NCI-H345 (cell line): Measurements from ENCODE around the gene LSAMP.

ENCODE experiments used
- DNase-seq: peaks from one replicate; lab custom pipeline; 2025; lab: John Stamatoyannopoulos, UW

LSAMP gene

GRCh38 chr3:116429479-116430269 lies 15.6 kb downstream of the LSAMP start:
- DNase-seq = no peak

DNA sequence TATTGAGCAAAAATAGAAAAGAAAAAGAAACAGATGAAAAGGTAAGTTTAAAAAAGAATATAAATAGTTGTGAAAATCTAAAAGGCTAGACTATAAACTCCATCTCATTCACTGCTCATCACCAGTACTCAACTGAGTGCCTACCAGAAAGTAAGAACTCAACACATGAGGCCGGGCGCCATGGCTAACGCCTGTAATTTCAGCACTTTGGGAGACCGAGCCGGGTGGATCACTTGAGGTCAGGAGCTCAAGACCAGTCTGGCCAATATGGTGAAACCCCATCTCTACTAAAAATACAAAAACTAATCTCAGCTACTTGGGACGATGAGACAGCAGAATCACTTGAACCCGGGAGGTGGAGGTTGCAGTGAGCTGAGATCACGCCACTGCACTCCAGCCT lies 19.3 kb downstream of the LSAMP start:
- no peak for DNase-seq

DNA sequence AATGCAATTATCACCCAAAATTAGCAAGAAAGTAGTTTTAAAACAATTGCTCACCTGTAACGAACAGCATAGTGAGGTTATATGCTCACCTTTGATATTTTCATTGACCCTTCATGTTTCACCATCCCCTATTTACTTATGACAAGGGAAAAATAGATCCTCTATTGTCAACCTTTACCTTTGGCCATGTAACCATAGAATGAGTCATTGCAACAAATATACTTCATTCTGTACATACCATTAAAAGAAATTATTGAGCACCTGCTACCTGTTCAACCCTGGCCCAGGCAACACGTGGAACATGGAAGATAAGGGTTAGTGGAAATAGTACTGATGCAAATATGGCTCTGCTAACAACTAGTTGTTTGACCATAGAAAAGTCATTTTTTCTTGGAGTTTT lies 20.2 kb downstream of the LSAMP start:
- no peak for DNase-seq

GRCh38 chr3:116423945-116424344 lies 21.3 kb downstream of the LSAMP start:
- DNase-seq = peak; percentile 7

DNA sequence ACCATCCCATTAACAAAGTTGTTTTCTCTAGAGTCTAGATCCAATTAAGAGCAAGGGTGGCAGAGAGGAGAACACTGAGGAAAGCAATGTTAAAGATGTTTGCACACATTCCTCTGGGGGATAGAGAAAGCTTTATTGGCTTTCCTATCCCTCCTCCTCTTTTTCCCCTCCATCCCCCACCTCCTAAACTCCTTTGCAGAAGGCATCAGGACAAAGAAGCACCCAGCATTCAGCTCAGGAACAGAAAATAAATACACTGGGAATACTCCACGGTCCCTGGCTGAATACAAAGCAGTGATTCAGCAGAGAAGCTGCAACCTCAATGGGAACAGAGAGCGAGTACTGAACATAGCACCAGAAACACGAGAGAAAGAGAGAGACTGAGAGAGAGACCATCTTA lies 21.9 kb downstream of the LSAMP start:
- DNase-seq = peak; percentile 3

DNA sequence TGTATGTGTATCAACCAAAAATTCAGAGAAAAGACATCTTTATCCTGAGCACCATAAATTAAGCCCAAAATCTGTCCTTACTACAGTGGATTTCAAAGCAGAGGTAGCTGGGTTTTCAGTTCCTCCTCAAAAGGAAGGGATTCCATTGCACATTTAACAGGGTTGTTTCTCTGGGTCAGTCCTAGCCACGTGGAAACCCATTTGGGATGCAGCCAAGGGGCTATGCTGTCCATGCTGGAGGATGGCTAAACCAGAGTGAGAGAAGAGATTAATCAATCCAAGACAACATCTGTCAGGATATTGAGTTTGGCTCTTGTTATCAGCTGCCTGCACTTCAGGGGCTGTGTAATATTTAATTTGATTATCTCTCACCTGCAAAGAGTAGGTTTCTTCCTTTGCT lies 28.1 kb downstream of the LSAMP start:
- no peak for DNase-seq

GRCh38 chr3:116413319-116413718 lies 32.0 kb downstream of the LSAMP start:
- DNase-seq = no peak

- no peak for DNase-seq
Observed at GRCh38 chr3:116408473-116408872, 36.8 kb downstream of the LSAMP start.

DNA sequence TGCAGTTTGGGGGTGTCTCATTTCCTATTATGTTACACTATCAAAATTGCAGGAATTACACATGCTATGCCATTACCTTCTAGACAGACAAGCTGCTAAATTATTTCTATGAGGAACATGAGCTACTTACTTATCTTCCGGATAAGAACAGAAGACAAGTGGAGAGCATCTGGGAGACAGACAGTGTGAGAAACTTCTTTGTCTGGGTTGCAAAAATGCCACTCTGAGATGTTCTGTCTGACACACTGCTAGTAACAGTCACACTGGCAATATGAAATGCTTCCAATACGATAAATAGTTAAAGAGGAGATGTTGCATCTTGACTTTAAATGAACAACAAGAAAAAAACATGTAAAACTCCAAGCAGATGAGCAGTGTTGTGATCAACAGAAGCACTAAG lies 40.1 kb downstream of the LSAMP start:
- no peak for DNase-seq

DNA sequence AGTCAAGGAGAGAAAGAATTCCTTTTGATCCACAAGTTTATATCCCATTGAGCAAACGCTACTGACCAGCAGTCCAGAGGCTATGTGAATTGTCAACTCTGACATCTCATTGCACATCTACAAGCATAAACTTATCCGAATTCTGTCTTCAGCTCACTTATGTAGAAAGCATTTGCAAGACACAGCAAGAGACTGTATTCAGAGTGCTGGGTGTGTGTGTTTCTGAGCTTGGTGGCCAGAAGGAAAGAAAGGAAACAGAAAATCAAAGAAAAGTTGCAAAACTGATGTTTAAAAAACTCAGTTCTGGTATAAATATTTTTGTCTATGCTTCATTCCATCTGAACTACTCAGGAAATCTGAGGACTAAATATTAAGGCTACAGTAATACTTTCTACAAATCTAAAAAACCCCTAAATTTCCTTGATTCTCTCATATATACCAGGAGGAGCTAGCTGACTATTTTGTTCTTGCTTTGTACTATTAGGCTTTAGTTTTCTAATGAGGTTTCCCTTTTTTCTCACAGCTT lies 45.5 kb downstream of the LSAMP start:
- no peak for DNase-seq

DNA sequence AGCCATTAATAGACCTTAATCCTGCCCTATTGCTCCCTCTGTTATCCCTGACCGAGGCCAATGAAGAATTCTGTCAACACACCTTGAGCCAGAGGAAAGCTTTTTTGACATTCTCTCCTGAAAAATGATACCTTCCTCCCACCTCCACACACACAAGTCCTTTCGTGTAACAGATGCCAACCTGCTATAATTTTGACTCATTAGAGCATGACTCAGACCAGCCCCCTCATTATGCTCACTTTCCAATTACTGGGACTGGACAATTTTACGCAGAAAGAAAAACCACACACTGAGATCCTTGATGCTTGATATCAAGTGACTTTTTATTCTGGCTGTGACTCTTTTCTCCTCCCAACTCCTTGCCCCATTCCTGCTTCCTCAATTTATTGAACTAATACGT lies 50.9 kb downstream of the LSAMP start:
- DNase-seq = no peak

GRCh38 chr3:116393199-116393598 lies 52.1 kb downstream of the LSAMP start:
- DNase-seq = no peak

DNA sequence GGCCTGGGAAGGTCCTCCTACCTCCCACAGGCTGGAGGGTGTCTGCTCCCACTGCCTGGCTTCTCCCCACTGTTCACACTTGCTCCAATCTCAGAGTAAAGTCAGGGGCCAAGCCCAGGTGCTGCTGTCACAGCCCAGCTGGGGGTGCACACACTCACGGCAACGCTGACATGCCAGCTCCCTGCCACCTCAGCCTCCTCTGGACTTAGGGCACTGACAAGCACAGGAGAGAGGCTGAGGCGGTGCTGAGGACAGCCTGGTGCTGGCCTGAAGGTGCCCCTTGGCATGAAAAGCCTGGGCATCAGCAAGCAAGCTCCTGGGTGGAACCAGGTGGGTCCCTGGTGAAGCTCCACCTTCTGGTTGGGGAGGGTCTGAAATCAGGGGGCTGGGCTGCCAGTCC lies 53.0 kb downstream of the LSAMP start:
- DNase-seq = no peak

- DNase-seq = no peak
Observed at GRCh38 chr3:116391296-116392201, 53.7 kb downstream of the LSAMP start.

- no peak for DNase-seq
Observed at GRCh38 chr3:116390318-116390717, 55.0 kb downstream of the LSAMP start.

DNA sequence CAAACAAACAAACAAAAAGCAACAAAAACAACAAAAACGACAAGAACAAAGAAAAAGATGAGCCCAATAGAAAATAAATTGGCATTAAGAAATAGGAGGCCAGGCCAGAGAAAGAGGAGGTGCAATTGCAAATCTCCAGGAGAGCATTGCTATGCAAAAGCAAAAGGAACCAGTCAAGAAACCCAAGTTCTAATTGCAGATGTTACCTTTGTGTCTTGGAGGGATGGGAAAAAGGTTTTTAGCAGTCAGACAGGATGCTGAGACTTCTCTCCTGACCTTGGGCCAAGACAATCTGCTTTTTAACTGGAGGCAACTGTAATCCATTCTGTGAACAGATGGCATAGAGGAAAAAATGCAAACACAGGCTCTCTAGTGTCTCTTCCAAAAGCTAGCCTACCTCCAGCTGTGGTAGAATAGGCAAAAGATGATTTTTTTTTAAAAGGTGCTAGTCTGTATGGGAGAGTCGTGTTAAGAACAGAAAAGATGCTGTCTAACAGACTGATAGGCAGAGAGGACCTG lies 56.4 kb downstream of the LSAMP start:
- no peak for DNase-seq

- DNase-seq = no peak
Observed at GRCh38 chr3:116386168-116386567, 59.1 kb downstream of the LSAMP start.

DNA sequence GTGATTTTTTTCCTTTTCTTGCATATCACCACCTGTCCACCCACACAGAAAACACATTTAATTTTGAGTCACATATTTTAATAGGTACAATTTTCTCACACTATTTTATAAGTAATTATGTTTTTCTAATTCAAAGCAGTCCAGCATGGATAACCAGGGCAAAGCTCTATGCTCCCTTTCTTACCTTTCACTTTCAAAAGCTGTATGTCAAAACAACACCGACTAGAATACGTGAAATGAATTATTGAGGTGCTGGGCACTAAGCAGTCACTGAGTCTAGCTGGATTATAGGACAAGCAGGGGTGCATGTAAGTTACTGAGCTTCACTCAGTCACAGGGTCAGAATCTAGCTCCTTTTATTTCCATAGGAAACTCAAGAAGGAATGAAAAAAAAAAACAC lies 60.6 kb downstream of the LSAMP start:
- no peak for DNase-seq

DNA sequence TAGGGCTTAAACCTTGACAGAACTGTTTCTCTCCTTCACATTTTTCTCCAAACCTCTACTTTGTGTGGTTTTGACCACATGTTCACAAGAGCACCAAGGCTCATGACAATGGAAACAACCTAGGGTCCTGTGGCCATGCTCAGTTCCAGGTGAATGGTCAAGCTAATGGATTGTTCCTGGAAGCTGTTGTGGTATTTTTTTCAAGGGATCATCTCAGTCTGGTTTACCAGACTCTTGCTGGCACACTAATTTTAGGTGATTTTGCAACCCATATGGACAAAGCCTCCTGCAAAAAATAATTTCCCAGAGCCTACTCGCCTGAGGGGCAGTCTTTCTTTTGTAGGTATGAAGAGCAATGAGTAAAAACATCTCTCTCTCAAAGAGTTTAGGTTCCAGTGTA lies 67.2 kb downstream of the LSAMP start:
- no peak for DNase-seq

GRCh38 chr3:116374901-116375300 lies 70.4 kb downstream of the LSAMP start:
- DNase-seq = no peak

- no peak for DNase-seq
Observed at GRCh38 chr3:116367761-116368395, 77.4 kb downstream of the LSAMP start.

DNA sequence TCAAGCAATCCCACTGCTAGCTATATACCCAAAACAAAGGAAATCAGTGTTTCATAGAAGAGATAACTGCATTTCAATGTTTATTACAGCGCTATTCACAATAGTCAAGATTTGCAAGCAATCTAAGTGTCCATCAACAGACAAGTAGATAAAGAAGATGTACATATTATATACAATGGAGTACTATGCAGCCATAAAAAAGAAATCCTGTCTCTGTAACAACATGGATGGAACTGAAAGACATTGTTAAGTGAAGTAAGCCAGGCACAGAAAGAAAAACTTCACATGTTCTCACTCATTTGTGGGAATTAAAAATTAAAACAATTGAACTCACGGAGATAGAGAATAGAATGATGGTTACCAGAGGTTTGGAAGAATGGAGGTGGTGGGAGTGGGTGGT lies 89.2 kb downstream of the LSAMP start:
- no peak for DNase-seq
